ENCODE measurements around the gene FKBP11. TPM values are rescaled to one million over a fixed set of nuclear protein-coding genes. Genes with fewer than 3 reads are reported as not detected.

Gene FKBP11
- total RNA-seq, 1 experiment from 2014 or later, result 18.5 TPM

DNA sequence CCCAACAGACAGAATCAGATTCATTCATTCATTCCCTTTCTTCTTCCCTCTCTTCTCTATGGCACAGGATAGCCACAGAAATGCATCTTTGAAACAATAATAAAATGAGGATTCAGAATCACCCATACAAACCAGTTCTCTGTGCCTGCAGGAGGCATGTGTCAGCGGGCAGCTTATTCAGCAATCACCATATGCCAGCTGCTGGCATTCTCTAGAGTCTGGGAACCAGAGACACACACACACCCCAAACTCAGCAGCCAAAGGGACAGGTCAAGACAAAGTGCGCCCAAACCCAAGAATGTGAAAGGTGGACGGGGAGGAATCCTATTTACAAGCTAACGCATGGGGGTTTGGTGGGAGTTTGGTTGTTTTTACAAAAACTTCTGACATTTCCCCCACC is 17.9 kb upstream of the FKBP11 start:
- intact Hi-C loops (cut with micrococcal nuclease), result no loop called here
- Histone ChIP-seq H3K4me1 (ENCODE audit: control insufficient read depth in 1 of 2, insufficient read depth in 2 of 2, low read length in 2 of 2) (no peaks in the 10 kb centered on the region), H3K27me3 (ENCODE audit: insufficient read depth, low read length) (no peaks in the 10 kb centered on the region), H2AFZ (ENCODE audit: low read depth, low read length, poor library complexity, severe bottlenecking) (no peak overlapping the region), H3K4me3 (replicated peaks in 1 of 2; ENCODE audit: low read depth in 1 of 2, low read length in 2 of 2) (no peak overlapping the region), H3K79me2 (ENCODE audit: insufficient read depth, low read length) (peaks cover 62% of the 10 kb centered on the region), H3K9ac (ENCODE audit: low read length) (no peak overlapping the region), H3K9me2 (ENCODE audit: insufficient read depth) (no peaks in the 10 kb centered on the region), H3K9me3 (ENCODE audit: control insufficient read depth in 1 of 2, insufficient read depth in 1 of 2, low read depth in 1 of 2, low read length in 2 of 2) (no peaks in the 10 kb centered on the region), H3K4me2 (ENCODE audit: low read length) (no peak overlapping the region), H4K20me1 (ENCODE audit: insufficient read depth) (no peaks in the 10 kb centered on the region), H3K36me3 (ENCODE audit: control insufficient read depth in 1 of 2, insufficient read depth in 2 of 2, low read length in 2 of 2) (peaks cover 24% of the 10 kb centered on the region in 2 experiments; a peak in 3 of 4 replicates), H3K27ac (ENCODE audit: low read depth, low read length) (no peak overlapping the region)
- ChIA-PET CTCF (no interaction called here), POLR2A (no interaction called here), RAD21 (ENCODE audit: low non-redundant PET in 1 of 2, low total read pairs in 2 of 2, uncharacterized antibody in 2 of 2, unreplicated experiment in 2 of 2) (no interaction called here)
- DNase-seq (ENCODE audit: low read depth, low spot score) (no peak), ATAC-seq (no peak)
- no peak for TF ChIP-seq ELF1 (IDR thresholded peaks at IDR 0.05; ENCODE audit: borderline replicate concordance, low read depth)
- no peak for TF ChIP-seq RAD21 (IDR thresholded peaks at IDR 0.05; ENCODE audit: low read depth)
- no peak for TF ChIP-seq CBX3 (IDR thresholded peaks at IDR 0.05; ENCODE audit: low read depth)
- TF ChIP-seq EGR1 (IDR thresholded peaks at IDR 0.05; ENCODE audit: low read depth), result no peak
- TF ChIP-seq TCF7L2 (IDR thresholded peaks at IDR 0.05; ENCODE audit: borderline replicate concordance, extremely low read depth, insufficient read depth, insufficient read length), result no peak
- TF ChIP-seq ZNF274 (IDR thresholded peaks at IDR 0.05; ENCODE audit: low read depth, low read length), result no peak
- TF ChIP-seq, protein P1, sequence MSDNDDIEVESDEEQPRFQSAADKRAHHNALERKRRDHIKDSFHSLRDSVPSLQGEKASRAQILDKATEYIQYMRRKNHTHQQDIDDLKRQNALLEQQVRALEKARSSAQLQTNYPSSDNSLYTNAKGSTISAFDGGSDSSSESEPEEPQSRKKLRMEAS (IDR thresholded peaks at IDR 0.05), result no peak
- TF ChIP-seq POLR2A (IDR thresholded peaks at IDR 0.05; ENCODE audit: borderline replicate concordance, extremely low read depth, insufficient read depth, insufficient read length), result no peak
- no peak for TF ChIP-seq EZH2phosphoT487 (IDR thresholded peaks at IDR 0.05; ENCODE audit: borderline replicate concordance)
- no peak for TF ChIP-seq JUND (IDR thresholded peaks at IDR 0.05)
- TF ChIP-seq ZFX (IDR thresholded peaks at IDR 0.05), result no peak
- no peak for TF ChIP-seq SP1 (IDR thresholded peaks at IDR 0.05; ENCODE audit: low read depth)
- TF ChIP-seq, protein P2, sequence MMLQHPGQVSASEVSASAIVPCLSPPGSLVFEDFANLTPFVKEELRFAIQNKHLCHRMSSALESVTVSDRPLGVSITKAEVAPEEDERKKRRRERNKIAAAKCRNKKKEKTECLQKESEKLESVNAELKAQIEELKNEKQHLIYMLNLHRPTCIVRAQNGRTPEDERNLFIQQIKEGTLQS (IDR thresholded peaks at IDR 0.05), result no peak
- BruUV-seq (replicated peaks), result no TSS peak

DNA sequence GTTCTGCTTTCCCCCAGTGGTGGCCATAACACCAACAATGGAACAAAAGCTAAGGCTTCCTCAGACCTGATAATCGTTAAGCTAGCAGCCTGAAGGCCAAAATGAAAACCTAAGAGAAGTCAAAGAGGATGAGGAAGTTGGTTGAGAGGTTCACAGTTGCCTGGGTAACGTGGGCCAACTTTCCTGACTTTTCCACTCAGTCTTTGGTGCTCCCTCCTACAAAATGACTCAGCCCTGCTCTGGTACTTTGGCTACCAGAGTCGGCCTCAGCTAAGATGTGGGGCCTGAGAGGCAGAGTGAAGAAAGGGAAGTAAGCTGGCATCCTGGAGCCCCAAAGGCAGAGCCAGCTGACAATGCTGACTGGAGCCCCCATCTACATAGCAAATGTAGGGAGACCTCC is 14.9 kb upstream of the FKBP11 start:
- no peak overlapping the region for H3K27ac ChIP-seq (ENCODE audit: low read depth, low read length)
- no peaks in the 10 kb centered on the region for H3K9me2 ChIP-seq (ENCODE audit: insufficient read depth)
- H3K9me3 ChIP-seq (ENCODE audit: control insufficient read depth in 1 of 2, insufficient read depth in 1 of 2, low read depth in 1 of 2, low read length in 2 of 2), result no peaks in the 10 kb centered on the region
- BruUV-seq (replicated peaks), result no TSS peak
- ChIA-PET CTCF (interaction anchor here (2.0 kb wide), 1 partner anchor 87 kb away, joined by 5 read pairs; no protein-coding TSS in a partner anchor), RAD21 (ENCODE audit: low non-redundant PET in 1 of 2, low total read pairs in 2 of 2, uncharacterized antibody in 2 of 2, unreplicated experiment in 2 of 2) (no interaction called here), POLR2A (no interaction called here)
- H4K20me1 ChIP-seq (ENCODE audit: insufficient read depth), result peaks cover 8% of the 10 kb centered on the region; the same call in 1 of the 2 replicates
- no peak for TF ChIP-seq CBX3 (IDR thresholded peaks at IDR 0.05; ENCODE audit: low read depth)
- TF ChIP-seq EZH2phosphoT487 (IDR thresholded peaks at IDR 0.05; ENCODE audit: borderline replicate concordance), result no peak
- peaks cover 35 to 40% of the 10 kb centered on the region in 2 experiments for H3K36me3 ChIP-seq (ENCODE audit: control insufficient read depth in 1 of 2, insufficient read depth in 2 of 2, low read length in 2 of 2)
- DNase-seq (ENCODE audit: low read depth, low spot score) (no peak), ATAC-seq (no peak)
- intact Hi-C loops (cut with micrococcal nuclease), result no loop called here
- H3K9ac ChIP-seq (ENCODE audit: low read length), result no peak overlapping the region
- no peaks in the 10 kb centered on the region for H3K27me3 ChIP-seq (ENCODE audit: insufficient read depth, low read length)
- H3K4me1 ChIP-seq (ENCODE audit: control insufficient read depth in 1 of 2, insufficient read depth in 2 of 2, low read length in 2 of 2), result no peaks in the 10 kb centered on the region
- no peak overlapping the region for H3K4me2 ChIP-seq (ENCODE audit: low read length)
- no peak overlapping the region for H3K4me3 ChIP-seq (replicated peaks in 1 of 2; ENCODE audit: low read depth in 1 of 2, low read length in 2 of 2)
- H3K79me2 ChIP-seq (ENCODE audit: insufficient read depth, low read length), result peaks cover 36% of the 10 kb centered on the region
- H2AFZ ChIP-seq (ENCODE audit: low read depth, low read length, poor library complexity, severe bottlenecking), result no peak overlapping the region
